Activated CD4-positive, alpha-beta T cell treated with anti-CD3 and anti-CD28 coated beads, Interleukin-2, amount 50 U/mL, for 48 hours (primary cell): ENCODE data around the gene ROGDI.
"Not testable (repeated sequence)": the region's sequence is repeated elsewhere in the genome, so short reads cannot be mapped to it uniquely, and the experiment has no call there.

Experiments
- DNase-seq, 2 experiments: peaks; one replicate each; pipeline ENCODE4 v3.0.0-alpha.2; 2020

Gene ROGDI

GRCh38 chr16:4790261-4790660, 12.2 kb downstream of the ROGDI start:
- DNase-seq: no peak

- no peak for DNase-seq
Measured at GRCh38 chr16:4788910-4789309, 13.5 kb downstream of the ROGDI start.

GRCh38 chr16:4788489-4788889, 13.9 kb downstream of the ROGDI start:
- DNase-seq: no peak

GRCh38 chr16:4787627-4788482, 14.6 kb downstream of the ROGDI start, which contains the start of gene SEPTIN12:
Gene SEPTIN12 (minus strand): TSS chr16:4788345. CDS start chr16:4787645, 700 bp downstream.
- no peak for DNase-seq

DNA sequence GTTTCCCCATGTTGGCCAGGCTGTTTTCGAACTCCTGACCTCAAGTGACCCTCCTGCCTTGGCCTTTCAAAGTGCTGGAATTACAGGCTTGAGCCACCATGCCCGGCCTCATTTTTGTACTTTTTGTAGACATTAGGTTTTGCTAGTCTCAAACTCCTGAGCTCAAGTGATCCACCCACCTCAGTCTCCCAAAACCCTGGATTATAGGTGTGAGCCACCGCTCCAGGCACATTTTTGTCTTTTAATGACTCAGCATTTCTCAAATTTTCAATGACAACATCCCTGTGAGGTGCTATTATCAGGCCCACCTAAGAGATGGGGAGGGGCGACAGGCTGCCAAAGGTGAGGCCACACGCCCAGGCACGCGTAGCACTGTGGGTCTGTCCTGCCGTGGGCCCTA, 15.4 kb downstream of the ROGDI start:
- no peak for DNase-seq

DNA sequence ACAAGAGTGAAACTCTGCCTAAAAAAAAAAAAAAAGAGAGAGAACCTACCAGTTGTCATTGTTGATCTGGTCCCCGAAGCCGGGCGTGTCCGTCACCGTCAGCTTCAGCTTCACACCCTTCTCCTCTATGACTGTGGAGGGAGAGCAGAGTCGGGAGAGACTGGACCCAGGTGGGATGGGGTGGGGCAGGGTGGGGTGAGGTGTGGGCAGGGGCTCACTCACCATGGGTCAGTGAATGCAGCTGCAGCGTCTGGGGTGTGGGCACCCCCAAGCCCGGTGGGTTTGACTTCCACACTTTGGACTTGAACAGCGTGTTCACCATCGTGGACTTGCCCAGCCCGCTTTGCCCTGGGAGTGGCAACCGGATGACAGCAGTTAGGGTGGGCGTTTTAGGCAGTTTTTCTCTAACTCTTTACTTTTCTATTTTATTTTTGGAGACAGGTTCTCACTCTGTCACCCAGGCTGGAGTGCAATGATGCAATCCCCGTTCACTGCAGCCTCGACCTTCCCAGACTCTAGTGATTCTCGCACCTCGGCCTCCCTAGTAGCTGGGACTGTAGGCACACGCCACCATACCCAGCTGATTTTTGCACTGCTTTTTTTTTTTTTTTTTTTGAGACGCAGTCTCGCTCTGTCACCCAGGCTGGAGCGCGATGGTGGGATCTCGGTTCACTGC, 16.5 kb downstream of the ROGDI start:
- DNase-seq: no peak

DNA sequence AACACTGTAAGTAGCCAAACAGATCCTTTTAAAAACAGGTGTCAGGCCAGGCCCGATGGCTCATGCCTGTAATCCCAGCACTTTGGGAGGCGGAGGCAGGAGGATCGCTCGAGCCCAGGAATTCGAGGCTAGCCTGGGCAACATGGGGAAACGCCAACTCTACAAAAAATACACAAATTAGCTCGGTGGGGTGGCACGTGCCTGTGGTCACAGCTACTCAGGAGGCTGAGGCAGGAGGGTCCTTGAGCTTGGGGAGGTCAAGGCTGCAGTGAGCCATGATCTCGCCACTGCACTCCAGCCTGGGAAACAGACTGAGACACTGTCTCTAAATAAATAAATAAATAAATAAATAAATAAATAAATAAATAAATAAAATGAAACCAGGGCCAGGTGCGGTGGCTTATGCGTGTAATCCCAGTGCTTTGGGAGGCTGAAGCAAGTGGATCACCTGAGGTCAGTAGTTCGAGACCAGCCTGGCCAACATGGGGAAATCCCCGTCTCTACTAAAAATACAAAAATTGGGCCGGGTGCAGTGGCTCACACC, 17.9 kb downstream of the ROGDI start:
- DNase-seq: not testable (repeated sequence)

- DNase-seq: no peak
Measured at GRCh38 chr16:4783951-4784336, 18.5 kb downstream of the ROGDI start.

GRCh38 chr16:4783251-4783950, 19.0 kb downstream of the ROGDI start:
- DNase-seq: no peak

- DNase-seq: no peak
Measured at GRCh38 chr16:4780235-4780634, 22.2 kb downstream of the ROGDI start.

DNA sequence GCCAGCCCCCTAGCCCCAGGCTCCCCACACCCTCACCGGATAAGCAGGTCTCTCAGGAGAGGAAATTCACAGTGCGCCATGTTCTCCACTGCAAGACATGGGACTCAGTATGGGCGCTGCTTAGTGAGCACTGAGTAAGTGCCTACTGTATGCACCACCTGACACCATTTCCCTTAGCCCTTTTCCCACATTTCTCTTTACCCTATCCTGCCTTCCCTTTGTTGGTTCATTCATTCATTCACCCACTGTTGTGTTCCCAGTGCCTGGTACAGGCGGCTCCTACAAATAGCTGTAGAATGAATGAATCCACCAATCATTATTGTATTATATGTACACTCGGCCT, 24.4 kb downstream of the ROGDI start:
- DNase-seq: no peak

DNA sequence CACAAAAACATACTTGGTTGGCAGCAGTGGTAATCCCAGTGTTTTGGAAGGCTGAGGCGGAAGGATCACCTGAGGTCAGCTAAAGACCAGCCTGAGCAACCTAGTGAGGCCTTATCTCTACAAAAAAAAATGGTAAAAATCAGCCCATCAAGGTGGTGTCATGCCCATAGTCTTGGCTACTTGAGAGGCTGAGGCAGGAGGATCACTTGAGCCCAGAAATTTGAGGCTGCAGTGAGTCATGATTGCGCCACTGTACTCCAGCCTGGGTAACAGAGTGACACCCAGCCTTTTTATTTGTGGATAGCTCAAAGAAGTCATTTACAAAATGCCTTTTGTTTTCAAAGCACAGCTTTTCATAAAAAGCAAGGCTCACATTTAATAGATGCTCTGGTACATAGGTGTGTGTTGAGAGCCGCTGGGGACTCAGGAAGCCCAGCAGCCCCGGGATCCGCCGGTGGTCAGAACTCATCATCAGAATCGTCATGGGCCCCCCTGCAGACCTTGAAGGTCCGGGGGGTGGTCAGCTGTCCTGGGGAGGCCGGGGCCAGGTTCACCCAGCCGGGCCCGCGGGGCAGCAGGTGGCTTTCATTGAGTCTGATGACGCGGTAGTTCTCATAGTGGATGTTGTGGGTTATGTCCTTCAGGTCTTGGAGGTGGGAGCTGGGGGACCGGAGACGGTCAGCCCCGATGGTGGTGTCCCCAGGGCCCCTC, 24.9 kb downstream of the ROGDI start:
- no peak for DNase-seq

DNA sequence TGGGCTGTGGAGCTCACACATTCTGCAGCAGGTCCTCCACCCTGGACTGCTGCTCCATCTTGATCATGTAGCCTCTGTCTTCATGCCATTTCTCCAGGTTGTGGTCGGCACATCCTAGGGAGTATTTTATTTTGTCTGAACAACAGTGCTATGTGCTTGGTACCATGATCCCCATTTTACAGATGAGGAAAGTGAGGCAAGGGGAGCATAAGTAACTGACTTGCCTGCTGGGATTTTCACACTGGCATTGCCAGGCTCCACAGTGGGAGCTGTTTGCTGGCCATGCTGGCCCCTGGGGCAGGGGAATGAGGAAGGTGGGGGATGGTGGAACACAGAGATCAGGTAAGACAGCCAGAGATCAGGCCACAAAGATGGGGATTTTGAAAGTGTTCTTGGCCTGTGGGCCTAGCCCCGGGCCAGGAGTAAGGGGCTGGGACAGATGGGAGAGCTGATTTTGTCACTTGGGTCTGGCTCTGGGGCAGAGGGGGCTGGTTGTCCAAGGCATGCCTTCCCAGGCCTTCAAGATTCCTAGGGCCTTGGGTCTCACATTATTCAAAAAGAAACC, 26.2 kb downstream of the ROGDI start:
- DNase-seq: no peak

- DNase-seq: no peak
Measured at GRCh38 chr16:4775005-4775404, 27.4 kb downstream of the ROGDI start.

- no peak for DNase-seq
Measured at GRCh38 chr16:4772351-4772750, 30.1 kb downstream of the ROGDI start.

DNA sequence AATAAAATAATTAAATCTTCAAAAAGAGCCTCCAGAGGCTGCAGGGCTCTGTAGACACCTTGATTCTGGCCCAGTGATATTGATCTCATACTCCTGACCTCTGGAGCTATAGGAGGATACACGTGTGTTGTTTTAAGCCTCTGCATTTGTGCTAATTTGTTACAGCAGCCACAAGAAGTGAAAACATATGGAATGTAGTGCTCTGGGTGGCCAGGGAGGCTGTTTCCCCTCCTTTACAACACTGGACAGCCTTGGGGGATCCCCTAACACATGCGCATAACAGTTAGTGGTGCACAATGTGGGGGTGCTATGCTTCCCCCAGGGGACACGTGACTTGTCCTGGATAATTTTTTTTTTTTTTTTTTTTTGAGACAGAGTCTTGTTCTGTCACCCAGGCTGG, 30.8 kb downstream of the ROGDI start:
- DNase-seq: no peak

- no peak for DNase-seq
Measured at GRCh38 chr16:4769306-4769638, 33.2 kb downstream of the ROGDI start.

DNA sequence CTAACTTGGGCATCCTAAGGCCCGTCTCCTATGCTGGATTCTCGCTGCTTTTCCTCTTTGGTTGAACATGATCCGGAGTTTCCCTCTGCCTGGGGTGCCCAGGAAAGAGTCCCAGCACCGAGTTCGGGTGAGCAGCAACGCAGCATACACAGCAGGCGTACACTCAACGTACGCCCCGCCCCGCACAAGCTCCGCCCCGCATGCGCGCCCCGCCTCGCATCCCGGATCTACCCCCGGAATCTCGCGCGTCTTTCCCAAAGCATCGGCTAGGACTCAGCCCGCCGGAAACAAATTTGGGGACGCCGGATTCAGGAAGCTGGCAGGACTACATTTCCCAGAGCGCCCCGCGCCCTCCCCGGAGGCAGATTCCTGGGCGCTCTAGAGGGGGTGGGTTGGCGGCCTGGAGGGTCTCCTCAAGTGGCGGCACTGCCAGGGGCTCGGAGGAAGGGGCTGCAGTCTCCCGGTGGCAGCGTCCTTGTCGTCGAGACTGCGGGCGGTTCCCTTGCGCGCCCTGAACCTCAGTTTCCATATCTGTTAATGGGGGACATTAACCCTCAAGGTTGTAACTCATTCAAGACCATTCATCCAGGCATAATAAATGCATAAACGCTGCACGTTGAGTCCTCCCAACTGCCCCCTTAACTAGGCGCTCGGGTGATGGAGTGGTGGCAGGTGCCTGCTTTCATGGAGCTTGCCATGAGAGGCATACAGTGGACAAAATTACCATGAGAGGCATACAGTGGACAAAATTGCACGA, 33.7 kb downstream of the ROGDI start:
- peak; percentile 97 to 98 for DNase-seq

DNA sequence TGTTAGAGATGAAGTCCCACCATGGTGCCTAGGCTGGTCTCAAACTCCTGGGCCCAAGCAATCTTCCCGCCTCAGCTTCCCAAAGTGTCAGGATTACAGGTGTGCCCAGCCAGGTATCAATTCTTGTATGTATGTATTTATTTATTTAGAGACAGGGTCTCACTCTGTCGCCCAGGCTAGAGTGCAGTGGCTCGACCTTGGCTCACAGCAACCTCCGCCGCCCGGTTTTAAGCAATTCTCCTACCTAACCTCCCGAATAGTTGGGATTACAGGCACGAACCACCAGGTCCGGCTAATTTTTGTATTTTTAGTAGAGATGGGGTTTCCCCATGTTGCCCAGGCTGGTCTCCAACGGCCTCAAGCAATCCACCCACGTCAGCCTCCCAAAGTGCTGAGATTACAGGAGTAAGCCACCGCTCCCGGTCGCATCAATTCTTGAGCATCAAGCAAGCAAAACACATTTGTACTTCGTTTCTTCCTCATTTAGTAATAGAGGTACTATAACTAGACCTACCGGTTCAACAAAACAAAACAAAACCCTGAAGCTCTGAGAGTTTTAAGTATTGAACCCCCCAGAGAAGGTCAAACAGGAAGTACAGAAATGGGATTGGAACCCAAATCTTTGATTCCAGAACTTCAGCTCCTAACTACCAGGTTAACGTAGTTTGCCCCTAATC, 34.4 kb downstream of the ROGDI start:
- DNase-seq: peak; percentile 30 to 42

GRCh38 chr16:4766875-4767628, 35.4 kb downstream of the ROGDI start, which contains the start of gene ZNF500:
Gene ZNF500 (minus strand): TSS chr16:4767162. CDS start chr16:4765978, 1,184 bp downstream.
- peak; percentile 99 for DNase-seq
